Smooth muscle cell (in vitro differentiated cells): ENCODE data around the gene VPS33B. TPM values are rescaled to one million over a fixed set of nuclear protein-coding genes. Genes with fewer than 3 reads are reported as not detected.

Experiments
- DNase-seq: peaks from one replicate; lab custom pipeline; 2025; ENCODE audit not compliant: unreplicated experiment; lab: John Stamatoyannopoulos, UW
- H2AFZ ChIP-seq: fragments of 200-600 bp; sonication (generic); 2 replicates; pipeline ENCODE4 v1.6.0; 2016; ENCODE audit warnings: antibody characterized with exemption, low read depth, mild to moderate bottlenecking
- H3F3A ChIP-seq: fragments of 200-600 bp; sonication (generic); 2 replicates; pipeline ENCODE4 v1.6.0; 2017; ENCODE audit warnings: antibody characterized with exemption, low read depth
- H3K27ac ChIP-seq: fragments of 200-600 bp; sonication (generic); 2 replicates; pipeline ENCODE4 v1.5.1; 2016; ENCODE audit warnings: low read depth, mild to moderate bottlenecking
- H3K27me3 ChIP-seq: fragments of 200-600 bp; sonication (generic); 2 replicates; pipeline ENCODE4 v1.6.1; 2016; ENCODE audit warnings: low read depth, mild to moderate bottlenecking
- H3K36me3 ChIP-seq: fragments of 200-600 bp; sonication (generic); 2 replicates; pipeline ENCODE4 v1.5.1; 2016; ENCODE audit warnings: low read depth
- H3K4me1 ChIP-seq: fragments of 200-600 bp; sonication (generic); 2 replicates; pipeline ENCODE4 v1.5.1; 2016; ENCODE audit warnings: low read depth
- H3K4me2 ChIP-seq: fragments of 200-600 bp; sonication (generic); 2 replicates; pipeline ENCODE4 v1.6.0; 2016; ENCODE audit warnings: mild to moderate bottlenecking
- H3K4me3 ChIP-seq: fragments of 200-600 bp; sonication (generic); 2 replicates; pipeline ENCODE4 v1.5.1; 2016; ENCODE audit warnings: mild to moderate bottlenecking
- H3K79me2 ChIP-seq: fragments of 200-600 bp; sonication (generic); 2 replicates; pipeline ENCODE4 v1.6.0; 2016; ENCODE audit warnings: low read depth, mild to moderate bottlenecking
- H3K9ac ChIP-seq: fragments of 200-600 bp; sonication (generic); 2 replicates; pipeline ENCODE4 v1.6.0; 2016; ENCODE audit warnings: low read depth
- H3K9me3 ChIP-seq: fragments of 200-600 bp; sonication (generic); replicated peaks from 2 replicates; pipeline ENCODE4 v1.5.1; 2016; ENCODE audit warnings: low read depth
- H4K20me1 ChIP-seq: fragments of 200-600 bp; sonication (generic); 2 replicates; pipeline ENCODE4 v1.6.0; 2016; ENCODE audit warnings: low read depth
- CTCF ChIP-seq: fragments of 200-600 bp; sonication (generic); IDR thresholded peaks from 2 replicates; pipeline ENCODE4 v1.5.1; 2017; ENCODE audit warnings: borderline replicate concordance, mild to moderate bottlenecking, antibody characterized with exemption; ENCODE audit not compliant: insufficient read depth, poor library complexity, severe bottlenecking
- WGBS: methylation state at CpG from one replicate; pipeline ENCODE4 v1.1.7; 2016; ENCODE audit warnings: low lambda C conversion rate; 5-methylcytosine and 5-hydroxymethylcytosine counted together
- polyA plus RNA-seq: library from polyadenylated mRNA; unstranded; fragments of >200 nt; fragmentation: Nextera tagmentation; extraction: Ambion mirVana; gene quantifications from 2 replicates; pipeline ENCODE4 v1.2.1, GENCODE V29; 2016
- total RNA-seq: library from RNA; depleted of rRNA; stranded (reverse); fragments of >200 nt; gene quantifications from 2 replicates; pipeline ENCODE4 v1.2.3, GENCODE V29; 2014

Gene VPS33B
- total and polyA plus RNA-seq, 2 experiments from 2014 or later, result 9.4 to 12.4 TPM

DNA sequence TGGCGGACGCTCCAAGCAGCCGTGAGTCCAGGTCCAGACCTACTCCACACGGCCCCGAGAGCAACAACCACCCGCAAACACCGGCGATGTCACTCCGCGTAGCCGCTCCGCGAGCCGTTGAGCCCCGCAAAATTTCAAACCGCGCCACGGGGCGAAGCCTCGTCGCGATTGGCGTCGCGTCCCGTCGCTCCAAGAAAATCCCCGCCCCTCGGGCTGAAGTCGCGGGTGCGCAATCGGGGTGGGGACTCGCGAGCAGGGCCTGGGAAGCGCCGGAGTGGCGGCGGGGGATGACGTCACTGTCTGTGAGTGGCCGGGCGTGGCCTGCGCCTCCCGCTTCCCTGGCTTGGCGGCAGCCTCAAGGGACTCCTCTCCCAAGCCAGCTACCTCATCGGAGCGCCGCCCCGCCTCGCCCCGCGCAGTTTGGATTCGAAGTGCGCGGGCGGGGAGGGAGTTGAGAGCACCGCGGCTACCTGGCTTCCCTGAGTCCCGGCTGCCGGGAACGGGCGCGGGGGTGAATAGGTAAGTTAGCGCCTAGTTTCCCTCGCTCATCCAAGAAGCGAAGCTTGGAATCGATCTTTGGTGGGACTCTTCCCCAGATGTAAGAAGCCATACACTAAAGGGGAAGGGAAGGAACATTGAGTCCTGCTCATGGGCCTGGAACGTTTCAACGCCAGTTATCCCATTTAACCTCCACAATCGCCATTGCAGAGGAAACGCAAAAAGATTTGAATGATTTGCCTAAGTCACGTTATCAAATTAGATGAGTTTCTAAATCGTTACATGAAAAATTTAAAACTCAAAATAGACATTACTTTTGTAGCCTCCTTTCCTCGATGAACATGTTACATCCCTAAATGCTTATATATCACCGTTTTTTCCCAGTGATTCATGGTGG is 27.7 kb downstream of the VPS33B start, which contains the start of gene PRC1:
Gene PRC1 (minus strand): TSS at position 119 of the 895 bp plus-strand sequence. CDS start 118 bp downstream, at position 1.
- peaks cover 51% of the 10 kb centered on the region for H3K79me2 ChIP-seq
- peak within 1 kb of the TSS; percentile 88 for H3K9ac ChIP-seq

DNA sequence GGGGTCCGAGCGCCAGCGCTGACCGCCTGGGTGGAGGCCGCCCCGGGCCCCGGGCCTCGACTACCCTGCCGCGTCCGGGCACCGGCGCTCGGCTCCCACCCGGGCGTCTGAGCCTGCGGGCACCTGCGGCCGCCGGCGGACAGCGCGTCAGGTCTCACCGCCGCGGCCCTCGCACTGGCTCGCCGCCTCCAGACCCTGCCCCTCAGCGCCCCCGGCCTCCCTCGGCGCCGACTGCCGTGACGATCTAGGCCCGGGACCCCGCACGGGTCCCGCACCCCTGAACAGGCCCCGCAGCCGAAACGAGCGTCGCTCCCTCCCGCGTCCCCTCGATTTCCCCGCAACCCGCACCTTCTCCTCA is 28.4 kb downstream of the VPS33B start:
- H2AFZ ChIP-seq, result peak overlapping the region; percentile 94
- H3K4me1 ChIP-seq, result peaks cover 5% of the 10 kb centered on the region
- H3K4me2 ChIP-seq, result peak overlapping the region; percentile 90
- DNase-seq, result no peak
- peak overlapping the region; percentile 79 for H3K4me3 ChIP-seq
- H3K27me3 ChIP-seq, result no peaks in the 10 kb centered on the region
- no peaks in the 10 kb centered on the region for H3F3A ChIP-seq
- no peaks in the 10 kb centered on the region for H3K36me3 ChIP-seq
- no peaks in the 10 kb centered on the region for H4K20me1 ChIP-seq
- H3K9me3 ChIP-seq, result no peaks in the 10 kb centered on the region
- peaks cover 57% of the 10 kb centered on the region for H3K79me2 ChIP-seq
- peak overlapping the region; percentile 88 for H3K9ac ChIP-seq
- no peak overlapping the region for H3K27ac ChIP-seq
- 0% methylated on average over 19 of the region's 50 CpGs for WGBS
- no peak for TF ChIP-seq CTCF

More for the DNA sequence above, 27.7 kb downstream of the VPS33B start, which contains the start of gene PRC1:
- Histone ChIP-seq H3K9me3 (no peaks in the 10 kb centered on the region), H3K27me3 (no peaks in the 10 kb centered on the region), H3F3A (no peaks in the 10 kb centered on the region), H4K20me1 (no peaks in the 10 kb centered on the region), H3K4me3 (peak within 1 kb of the TSS; percentile 79), H2AFZ (peak within 1 kb of the TSS; percentile 94), H3K27ac (peak within 1 kb of the TSS; percentile 46), H3K4me1 (peaks cover 5% of the 10 kb centered on the region), H3K36me3 (no peaks in the 10 kb centered on the region), H3K4me2 (peak within 1 kb of the TSS; percentile 90)
- TF ChIP-seq CTCF, result no peak
- WGBS, result under 1% methylated on average over 60 of the region's 75 CpGs
- peak; percentile 90 for DNase-seq

- no peak overlapping the region for H3K4me3 ChIP-seq
- H3K36me3 ChIP-seq, result no peaks in the 10 kb centered on the region
- H2AFZ ChIP-seq, result no peak overlapping the region
- peaks cover 80% of the 10 kb centered on the region for H3K79me2 ChIP-seq
- H3K27me3 ChIP-seq, result no peaks in the 10 kb centered on the region
- no peaks in the 10 kb centered on the region for H3K9me3 ChIP-seq
- TF ChIP-seq CTCF, result no peak
- no peak overlapping the region for H3K4me2 ChIP-seq
- H3K4me1 ChIP-seq, result peaks cover 14% of the 10 kb centered on the region
- H3K27ac ChIP-seq, result no peak overlapping the region
- DNase-seq, result no peak
- no peaks in the 10 kb centered on the region for H4K20me1 ChIP-seq
- H3F3A ChIP-seq, result no peaks in the 10 kb centered on the region
- 84% methylated on average over 6 of the region's 6 CpGs for WGBS
- H3K9ac ChIP-seq, result no peak overlapping the region
Measured at GRCh38 chr15:90991587-90992285, 30.7 kb downstream of the VPS33B start.
